Measurements from ENCODE around the gene TACC2. TPM values are rescaled to one million over a fixed set of nuclear protein-coding genes. Genes with fewer than 3 reads are reported as not detected.

The TACC2 gene
- total RNA-seq, 1 experiment from 2014 or later: 15.8 TPM

DNA sequence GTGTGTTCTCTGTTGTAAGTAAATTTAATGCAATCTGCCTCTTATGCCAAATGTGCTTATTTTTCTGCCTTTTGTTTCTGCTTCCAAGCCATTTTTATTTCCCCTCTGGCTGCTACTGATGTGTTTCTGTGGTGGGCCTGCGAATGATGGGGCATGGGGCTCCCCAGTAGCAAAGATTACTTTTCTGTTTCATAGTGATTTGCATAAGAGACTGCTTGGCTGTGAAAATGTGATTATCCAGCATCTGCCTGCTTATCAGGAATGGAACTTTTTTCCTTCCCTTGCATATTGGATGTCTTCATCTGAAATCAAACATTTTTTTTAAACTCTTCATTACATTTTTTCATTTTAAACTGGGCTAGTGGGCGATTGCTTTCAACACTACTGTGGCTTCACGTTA lies 224.4 kb downstream of the TACC2 start:
- Histone ChIP-seq H3K4me1 (replicated peaks; ENCODE audit: insufficient read depth) (no peaks in the 10 kb centered on the region), H3K4me3 (no peak overlapping the region), H3K4me2 (no peak overlapping the region), H3K9me2 (ENCODE audit: insufficient read depth) (no peaks in the 10 kb centered on the region), H2AFZ (no peak overlapping the region), H3K36me3 (ENCODE audit: low read depth) (no peaks in the 10 kb centered on the region), H3K79me2 (ENCODE audit: low read depth) (no peaks in the 10 kb centered on the region), H3K9me3 (ENCODE audit: insufficient read depth, low read depth) (no peaks in the 10 kb centered on the region), H3F3A (ENCODE audit: insufficient read depth, low read depth) (no peaks in the 10 kb centered on the region), H3K27ac (no peak overlapping the region), H3K27me3 (ENCODE audit: insufficient read depth, low read depth) (no peaks in the 10 kb centered on the region), H4K20me1 (ENCODE audit: insufficient read depth) (no peaks in the 10 kb centered on the region)
- POLR2A ChIA-PET (ENCODE audit: unreplicated experiment): interaction anchor here (0.6 kb wide), 1 partner anchor 373 kb away, joined by 7 read pairs; no protein-coding TSS in a partner anchor
- CTCF ChIA-PET: no interaction called here
- intact Hi-C loops (cut with micrococcal nuclease; ENCODE audit: unreplicated experiment): no loop called here
- DNase-seq: no peak
- no TSS peak for BruUV-seq (replicated peaks)
- TF ChIP-seq EZH2 (IDR thresholded peaks at IDR 0.05; ENCODE audit: low read depth) (no peak), CTCF (conservative IDR thresholded peaks at IDR 0.05) (no peak)

DNA sequence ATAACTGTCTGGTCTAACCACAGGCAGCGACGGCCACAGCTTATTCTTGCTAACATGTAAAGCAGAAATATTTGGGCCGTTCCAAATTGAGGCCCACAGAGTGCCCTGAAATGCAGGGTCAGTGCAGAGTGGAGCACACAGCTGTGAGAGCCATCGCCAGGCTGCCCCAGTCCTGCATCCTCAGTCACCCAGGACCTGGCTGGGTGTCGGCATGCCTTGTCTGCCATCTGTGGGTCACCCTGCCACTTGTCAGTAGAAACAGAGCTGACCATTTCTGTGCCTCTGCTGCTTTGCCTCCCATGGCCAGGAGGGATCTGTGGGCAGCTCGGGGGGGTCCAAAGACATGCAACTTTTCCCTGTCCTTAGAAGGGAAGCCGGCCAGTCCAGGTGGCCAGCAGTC lies 224.8 kb downstream of the TACC2 start:
- no peaks in the 10 kb centered on the region for H3K36me3 ChIP-seq (ENCODE audit: low read depth)
- POLR2A ChIA-PET (ENCODE audit: unreplicated experiment): interaction anchor here (0.6 kb wide), 1 partner anchor 373 kb away, joined by 7 read pairs; no protein-coding TSS in a partner anchor
- CTCF ChIA-PET: no interaction called here
- H3K27me3 ChIP-seq (ENCODE audit: insufficient read depth, low read depth): no peaks in the 10 kb centered on the region
- no TSS peak for BruUV-seq (replicated peaks)
- H4K20me1 ChIP-seq (ENCODE audit: insufficient read depth): no peaks in the 10 kb centered on the region
- H3K27ac ChIP-seq: no peak overlapping the region
- intact Hi-C loops (cut with micrococcal nuclease; ENCODE audit: unreplicated experiment): no loop called here
- H3K9me2 ChIP-seq (ENCODE audit: insufficient read depth): no peaks in the 10 kb centered on the region
- no peaks in the 10 kb centered on the region for H3K4me1 ChIP-seq (replicated peaks; ENCODE audit: insufficient read depth)
- TF ChIP-seq CTCF (conservative IDR thresholded peaks at IDR 0.05): no peak
- TF ChIP-seq EZH2 (IDR thresholded peaks at IDR 0.05; ENCODE audit: low read depth): no peak
- no peak overlapping the region for H3K4me3 ChIP-seq
- no peak overlapping the region for H2AFZ ChIP-seq
- no peak overlapping the region for H3K4me2 ChIP-seq
- H3K9me3 ChIP-seq (ENCODE audit: insufficient read depth, low read depth): no peaks in the 10 kb centered on the region
- DNase-seq: no peak
- no peaks in the 10 kb centered on the region for H3K79me2 ChIP-seq (ENCODE audit: low read depth)
- no peaks in the 10 kb centered on the region for H3F3A ChIP-seq (ENCODE audit: insufficient read depth, low read depth)

GRCh38 chr10:122216047-122216446 lies 227.1 kb downstream of the TACC2 start:
- BruUV-seq (replicated peaks): no TSS peak
- no peaks in the 10 kb centered on the region for H3K27me3 ChIP-seq (ENCODE audit: insufficient read depth, low read depth)
- no peaks in the 10 kb centered on the region for H3F3A ChIP-seq (ENCODE audit: insufficient read depth, low read depth)
- intact Hi-C loops (cut with micrococcal nuclease; ENCODE audit: unreplicated experiment): no loop called here
- no peak overlapping the region for H3K4me3 ChIP-seq
- no peak for TF ChIP-seq EZH2 (IDR thresholded peaks at IDR 0.05; ENCODE audit: low read depth)
- no peak for TF ChIP-seq CTCF (conservative IDR thresholded peaks at IDR 0.05)
- H3K27ac ChIP-seq: no peak overlapping the region
- no peaks in the 10 kb centered on the region for H3K36me3 ChIP-seq (ENCODE audit: low read depth)
- no peaks in the 10 kb centered on the region for H3K79me2 ChIP-seq (ENCODE audit: low read depth)
- no peak overlapping the region for H2AFZ ChIP-seq
- H4K20me1 ChIP-seq (ENCODE audit: insufficient read depth): no peaks in the 10 kb centered on the region
- no peaks in the 10 kb centered on the region for H3K9me2 ChIP-seq (ENCODE audit: insufficient read depth)
- no peaks in the 10 kb centered on the region for H3K9me3 ChIP-seq (ENCODE audit: insufficient read depth, low read depth)
- no peak for DNase-seq
- ChIA-PET CTCF (no interaction called here), POLR2A (ENCODE audit: unreplicated experiment) (no interaction called here)
- H3K4me1 ChIP-seq (replicated peaks; ENCODE audit: insufficient read depth): no peaks in the 10 kb centered on the region
- no peak overlapping the region for H3K4me2 ChIP-seq
